OCI-LY1 (cell line): ENCODE data around the gene TFB2M.

Experiments
- H2AFZ ChIP-seq: fragments of 200-600 bp; sonication (generic), shearing (Covaris generic); 2 replicates; pipeline ENCODE4 v1.6.0; 2014; ENCODE audit warnings: antibody characterized with exemption, mild to moderate bottlenecking, low read length
- H3F3A ChIP-seq: fragments of 200-600 bp; sonication (generic), shearing (Covaris generic); 2 replicates; pipeline ENCODE4 v1.6.0; 2014; ENCODE audit warnings: mild to moderate bottlenecking, antibody characterized with exemption, low read length, moderate library complexity; ENCODE audit not compliant: insufficient read depth
- H3K27ac ChIP-seq: fragments of 200-600 bp; sonication (generic); 2 replicates; pipeline ENCODE4 v1.5.1; 2014; ENCODE audit warnings: low read length, mixed run types, mild to moderate bottlenecking, low read depth; ENCODE audit not compliant: poor library complexity, severe bottlenecking
- H3K27me3 ChIP-seq: fragments of 200-600 bp; sonication (generic); 2 replicates; pipeline ENCODE4 v1.6.0; 2014; ENCODE audit warnings: antibody characterized with exemption, mild to moderate bottlenecking, low read length, moderate library complexity; ENCODE audit not compliant: insufficient read depth
- H3K36me3 ChIP-seq: fragments of 200-600 bp; sonication (generic); 2 replicates; pipeline ENCODE4 v1.6.1; 2014; ENCODE audit warnings: mild to moderate bottlenecking, antibody characterized with exemption, low read length, moderate library complexity, mixed read lengths; ENCODE audit not compliant: insufficient read depth
- H3K4me1 ChIP-seq: fragments of 200-600 bp; sonication (generic); 2 replicates; pipeline ENCODE4 v1.5.1; 2014; ENCODE audit warnings: mild to moderate bottlenecking, low read length, moderate library complexity; ENCODE audit not compliant: insufficient read depth, severe bottlenecking
- H3K4me2 ChIP-seq: fragments of 200-600 bp; sonication (generic), shearing (Covaris generic); 2 replicates; pipeline ENCODE4 v1.6.1; 2014; ENCODE audit warnings: low read length
- H3K4me3 ChIP-seq: fragments of 200-600 bp; sonication (generic); 2 replicates; pipeline ENCODE4 v1.5.1; 2014; ENCODE audit warnings: low read length, low read depth, mild to moderate bottlenecking, mixed read lengths; ENCODE audit not compliant: poor library complexity, severe bottlenecking
- H3K79me2 ChIP-seq: fragments of 200-600 bp; shearing (Covaris generic); 2 replicates; pipeline ENCODE4 v1.6.1; 2016; ENCODE audit warnings: mixed run types, low read length, mixed read lengths; ENCODE audit not compliant: insufficient read depth
- H3K9ac ChIP-seq: fragments of 200-600 bp; sonication (generic), shearing (Covaris generic); 2 replicates; pipeline ENCODE4 v1.6.1; 2014; ENCODE audit warnings: mild to moderate bottlenecking, low read length, mixed read lengths
- H3K9me2 ChIP-seq: fragments of 200-600 bp; sonication (generic), shearing (Covaris generic); 2 replicates; pipeline ENCODE4 v1.6.1; 2014; ENCODE audit warnings: low read depth, mild to moderate bottlenecking, low read length, mixed read lengths
- H3K9me3 ChIP-seq: fragments of 200-600 bp; shearing (Covaris generic); 2 replicates; pipeline ENCODE4 v1.6.1; 2014; ENCODE audit warnings: low read length, mixed read lengths
- H4K20me1 ChIP-seq: fragments of 200-600 bp; sonication (generic), shearing (Covaris generic); 2 replicates; pipeline ENCODE4 v1.6.0; 2016; ENCODE audit warnings: mild to moderate bottlenecking, low read length; ENCODE audit not compliant: insufficient read depth
- EZH2 ChIP-seq: fragments of 200-600 bp; sonication (generic), shearing (Covaris generic); IDR thresholded peaks from 2 replicates; pipeline ENCODE4 v1.8.0; 2017; ENCODE audit warnings: borderline replicate concordance, mixed run types, mild to moderate bottlenecking, antibody characterized with exemption, low read length, moderate library complexity, mixed read lengths
- TF ChIP-seq, protein P1 (sequence below): fragments of 200-600 bp; sonication (generic), shearing (Covaris generic); IDR thresholded peaks from 2 replicates; pipeline ENCODE4 v1.5.1; 2017; ENCODE audit warnings: mild to moderate bottlenecking, antibody characterized with exemption, low read length, moderate library complexity, mixed read lengths

The TFB2M gene

DNA sequence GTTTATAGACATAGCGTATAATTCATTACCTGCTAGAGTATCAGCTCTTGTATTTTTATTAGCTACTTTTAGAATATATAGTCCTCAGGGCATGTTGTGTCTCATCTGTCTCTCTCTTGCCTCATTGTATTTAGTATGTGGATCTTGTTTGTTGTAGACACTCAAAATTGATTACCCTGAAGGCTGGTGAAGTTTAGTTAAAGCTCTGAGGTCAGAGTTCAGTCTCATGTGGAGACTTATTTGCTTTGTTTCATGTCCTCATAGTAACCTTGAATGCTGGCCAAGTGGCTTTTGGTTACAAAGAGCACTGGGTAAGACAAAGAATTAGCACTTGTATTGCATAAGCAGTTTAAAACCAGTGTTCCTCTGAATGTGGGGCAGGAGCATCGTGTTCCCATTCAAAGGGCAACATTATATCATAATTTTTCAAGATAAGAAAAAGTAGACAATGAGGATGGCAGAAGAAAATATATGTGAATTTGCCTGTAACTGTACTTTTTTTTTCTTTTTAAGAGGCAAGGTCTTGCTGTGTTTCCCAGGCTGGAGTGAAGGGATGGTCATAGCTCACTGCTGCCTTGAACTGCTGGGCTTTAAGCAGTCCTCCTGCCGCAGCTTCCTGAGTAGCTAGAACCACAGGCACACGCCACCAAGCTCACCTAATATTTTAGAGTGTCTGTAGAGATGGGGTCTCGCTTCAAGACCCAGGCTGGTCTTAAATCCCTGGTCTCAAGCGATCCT lies 17.6 kb upstream of the TFB2M start:
- Histone ChIP-seq H3K4me2 (no peak overlapping the region), H3K36me3 (peaks cover 43% of the 10 kb centered on the region), H3K9me3 (no peaks in the 10 kb centered on the region), H3K27ac (no peak overlapping the region), H3K4me1 (peaks cover 20% of the 10 kb centered on the region), H3K27me3 (no peaks in the 10 kb centered on the region), H3K79me2 (peaks cover 79% of the 10 kb centered on the region), H3K4me3 (no peak overlapping the region), H3K9me2 (no peaks in the 10 kb centered on the region), H3F3A (no peaks in the 10 kb centered on the region), H2AFZ (no peak overlapping the region), H3K9ac (no peak overlapping the region), H4K20me1 (no peaks in the 10 kb centered on the region)
- no peak for TF ChIP-seq EZH2
- TF ChIP-seq, protein P1, sequence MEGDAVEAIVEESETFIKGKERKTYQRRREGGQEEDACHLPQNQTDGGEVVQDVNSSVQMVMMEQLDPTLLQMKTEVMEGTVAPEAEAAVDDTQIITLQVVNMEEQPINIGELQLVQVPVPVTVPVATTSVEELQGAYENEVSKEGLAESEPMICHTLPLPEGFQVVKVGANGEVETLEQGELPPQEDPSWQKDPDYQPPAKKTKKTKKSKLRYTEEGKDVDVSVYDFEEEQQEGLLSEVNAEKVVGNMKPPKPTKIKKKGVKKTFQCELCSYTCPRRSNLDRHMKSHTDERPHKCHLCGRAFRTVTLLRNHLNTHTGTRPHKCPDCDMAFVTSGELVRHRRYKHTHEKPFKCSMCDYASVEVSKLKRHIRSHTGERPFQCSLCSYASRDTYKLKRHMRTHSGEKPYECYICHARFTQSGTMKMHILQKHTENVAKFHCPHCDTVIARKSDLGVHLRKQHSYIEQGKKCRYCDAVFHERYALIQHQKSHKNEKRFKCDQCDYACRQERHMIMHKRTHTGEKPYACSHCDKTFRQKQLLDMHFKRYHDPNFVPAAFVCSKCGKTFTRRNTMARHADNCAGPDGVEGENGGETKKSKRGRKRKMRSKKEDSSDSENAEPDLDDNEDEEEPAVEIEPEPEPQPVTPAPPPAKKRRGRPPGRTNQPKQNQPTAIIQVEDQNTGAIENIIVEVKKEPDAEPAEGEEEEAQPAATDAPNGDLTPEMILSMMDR: no peak

DNA sequence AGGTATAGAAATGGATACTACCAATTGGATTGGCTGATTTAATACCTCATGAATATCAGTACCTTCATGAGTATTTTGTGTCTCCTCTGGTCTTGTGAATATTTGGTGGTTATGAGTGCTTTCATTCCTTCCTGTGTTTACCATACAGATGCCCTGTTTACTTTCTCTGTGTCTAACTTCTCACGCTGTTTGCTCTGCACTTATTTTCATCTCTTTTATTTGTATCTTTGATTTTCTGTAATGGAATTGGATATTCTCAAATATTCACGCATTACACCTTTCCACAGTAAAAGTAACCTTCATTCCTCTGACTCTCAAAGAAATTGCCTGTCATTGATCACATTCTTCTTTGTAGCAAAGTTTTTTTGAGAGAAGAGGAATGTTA lies 17.0 kb upstream of the TFB2M start:
- no peak for TF ChIP-seq EZH2
- TF ChIP-seq, protein P1: no peak
- Histone ChIP-seq H3K9me3 (no peaks in the 10 kb centered on the region), H3K4me3 (no peak overlapping the region), H3K4me2 (no peak overlapping the region), H3K9ac (no peak overlapping the region), H3K27ac (no peak overlapping the region), H3K79me2 (peaks cover 78% of the 10 kb centered on the region), H4K20me1 (no peaks in the 10 kb centered on the region), H2AFZ (no peak overlapping the region), H3K36me3 (peaks cover 39% of the 10 kb centered on the region), H3K27me3 (no peaks in the 10 kb centered on the region), H3F3A (no peaks in the 10 kb centered on the region), H3K4me1 (peaks cover 26% of the 10 kb centered on the region), H3K9me2 (no peaks in the 10 kb centered on the region)

DNA sequence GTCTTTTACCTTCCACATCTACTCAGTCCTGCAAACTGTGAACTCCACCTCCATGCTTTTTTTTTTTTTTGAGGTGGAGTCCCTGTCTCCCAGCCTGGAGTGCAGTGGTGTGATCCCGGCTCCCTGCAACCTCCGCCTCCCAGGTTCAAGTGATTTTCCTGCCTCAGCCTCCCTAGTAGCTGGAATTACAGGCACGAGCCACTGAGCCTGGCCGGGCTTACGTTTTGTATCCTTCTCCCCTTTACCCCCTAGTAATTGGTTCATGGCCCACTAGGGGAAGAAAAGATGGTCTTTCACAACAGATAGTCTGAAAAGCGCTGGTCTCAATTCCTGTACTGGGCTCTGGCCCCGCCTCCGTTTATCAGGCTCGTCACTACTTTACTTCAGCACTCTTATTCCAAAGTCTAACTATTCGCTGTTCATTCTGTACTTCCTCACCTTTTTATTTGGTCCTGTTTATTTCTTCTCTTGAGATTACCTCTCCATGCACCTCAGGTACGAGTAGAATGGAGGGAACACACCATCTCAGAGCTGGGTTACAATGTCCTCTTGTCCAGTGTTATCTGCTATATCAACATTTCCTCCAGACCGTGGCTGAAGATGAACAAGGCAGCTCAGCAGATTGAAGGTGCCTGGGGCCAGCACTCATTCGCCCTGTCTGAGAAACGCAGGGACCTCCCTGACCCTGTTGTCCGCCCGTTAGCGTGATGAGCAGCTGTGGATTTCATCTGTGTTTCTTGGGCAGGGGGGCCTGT lies 16.4 kb upstream of the TFB2M start:
- H3K27me3 ChIP-seq: no peaks in the 10 kb centered on the region
- no peak for TF ChIP-seq EZH2
- TF ChIP-seq, protein P1: no peak
- H3K79me2 ChIP-seq: peaks cover 78% of the 10 kb centered on the region
- no peak overlapping the region for H3K4me3 ChIP-seq
- H3K9ac ChIP-seq: no peak overlapping the region
- H3K4me1 ChIP-seq: peaks cover 32% of the 10 kb centered on the region
- no peaks in the 10 kb centered on the region for H3F3A ChIP-seq
- H3K4me2 ChIP-seq: no peak overlapping the region
- H3K36me3 ChIP-seq: peaks cover 39% of the 10 kb centered on the region
- H3K27ac ChIP-seq: no peak overlapping the region
- H2AFZ ChIP-seq: no peak overlapping the region
- no peaks in the 10 kb centered on the region for H3K9me2 ChIP-seq
- H3K9me3 ChIP-seq: no peaks in the 10 kb centered on the region
- no peaks in the 10 kb centered on the region for H4K20me1 ChIP-seq
